ENCODE measurements around the gene LIG1. TPM values are rescaled to one million over a fixed set of nuclear protein-coding genes. Genes with fewer than 3 reads are reported as not detected.

Gene LIG1
- total and polyA plus RNA-seq, 2 of the 13 experiments (the other 11 are each of a cell fraction or from before 2014, with no cell fraction given): 20.1 to 64.4 TPM

DNA sequence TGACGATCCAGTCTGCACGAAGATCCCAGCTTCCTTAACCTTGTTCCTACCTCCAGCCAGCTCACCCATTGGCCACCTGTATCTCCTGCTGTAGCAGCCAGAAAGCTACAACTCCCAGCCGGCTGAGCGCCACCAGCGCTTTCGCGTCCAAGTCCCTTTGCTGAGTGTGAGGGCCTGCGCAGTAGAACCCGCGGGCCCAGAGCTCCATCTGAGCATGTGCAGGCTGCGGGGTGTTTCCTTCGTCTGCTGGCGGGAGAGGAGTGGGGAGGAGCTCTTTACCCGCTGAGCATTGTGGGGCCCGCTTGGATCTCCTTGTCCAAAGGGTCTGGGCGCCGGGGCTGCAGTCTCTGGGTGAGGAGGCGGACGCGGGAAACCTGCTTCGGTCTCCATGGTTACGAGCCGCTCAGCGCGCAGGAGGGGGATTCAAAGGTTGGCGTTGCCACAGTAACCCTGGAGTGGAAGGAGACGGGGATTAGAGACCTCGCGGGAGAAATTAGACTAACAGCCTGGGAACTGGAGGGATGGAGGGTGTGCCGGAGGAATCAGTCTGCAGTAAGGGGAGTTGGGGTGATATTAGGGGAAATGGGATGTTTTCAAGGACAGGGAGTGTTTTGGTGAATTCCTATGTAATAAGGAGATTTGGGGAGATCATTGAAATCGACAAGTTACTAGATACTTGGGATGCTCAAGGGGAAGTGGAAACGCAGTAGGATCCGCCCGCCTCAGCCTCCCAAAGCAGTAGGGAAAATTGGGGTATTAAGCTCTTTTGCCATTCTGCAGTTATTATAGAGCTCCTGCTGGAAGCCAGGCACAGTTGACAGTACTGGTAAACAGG is 33.9 kb upstream of the LIG1 start (continued):
- TF ChIP-seq, protein P1, sequence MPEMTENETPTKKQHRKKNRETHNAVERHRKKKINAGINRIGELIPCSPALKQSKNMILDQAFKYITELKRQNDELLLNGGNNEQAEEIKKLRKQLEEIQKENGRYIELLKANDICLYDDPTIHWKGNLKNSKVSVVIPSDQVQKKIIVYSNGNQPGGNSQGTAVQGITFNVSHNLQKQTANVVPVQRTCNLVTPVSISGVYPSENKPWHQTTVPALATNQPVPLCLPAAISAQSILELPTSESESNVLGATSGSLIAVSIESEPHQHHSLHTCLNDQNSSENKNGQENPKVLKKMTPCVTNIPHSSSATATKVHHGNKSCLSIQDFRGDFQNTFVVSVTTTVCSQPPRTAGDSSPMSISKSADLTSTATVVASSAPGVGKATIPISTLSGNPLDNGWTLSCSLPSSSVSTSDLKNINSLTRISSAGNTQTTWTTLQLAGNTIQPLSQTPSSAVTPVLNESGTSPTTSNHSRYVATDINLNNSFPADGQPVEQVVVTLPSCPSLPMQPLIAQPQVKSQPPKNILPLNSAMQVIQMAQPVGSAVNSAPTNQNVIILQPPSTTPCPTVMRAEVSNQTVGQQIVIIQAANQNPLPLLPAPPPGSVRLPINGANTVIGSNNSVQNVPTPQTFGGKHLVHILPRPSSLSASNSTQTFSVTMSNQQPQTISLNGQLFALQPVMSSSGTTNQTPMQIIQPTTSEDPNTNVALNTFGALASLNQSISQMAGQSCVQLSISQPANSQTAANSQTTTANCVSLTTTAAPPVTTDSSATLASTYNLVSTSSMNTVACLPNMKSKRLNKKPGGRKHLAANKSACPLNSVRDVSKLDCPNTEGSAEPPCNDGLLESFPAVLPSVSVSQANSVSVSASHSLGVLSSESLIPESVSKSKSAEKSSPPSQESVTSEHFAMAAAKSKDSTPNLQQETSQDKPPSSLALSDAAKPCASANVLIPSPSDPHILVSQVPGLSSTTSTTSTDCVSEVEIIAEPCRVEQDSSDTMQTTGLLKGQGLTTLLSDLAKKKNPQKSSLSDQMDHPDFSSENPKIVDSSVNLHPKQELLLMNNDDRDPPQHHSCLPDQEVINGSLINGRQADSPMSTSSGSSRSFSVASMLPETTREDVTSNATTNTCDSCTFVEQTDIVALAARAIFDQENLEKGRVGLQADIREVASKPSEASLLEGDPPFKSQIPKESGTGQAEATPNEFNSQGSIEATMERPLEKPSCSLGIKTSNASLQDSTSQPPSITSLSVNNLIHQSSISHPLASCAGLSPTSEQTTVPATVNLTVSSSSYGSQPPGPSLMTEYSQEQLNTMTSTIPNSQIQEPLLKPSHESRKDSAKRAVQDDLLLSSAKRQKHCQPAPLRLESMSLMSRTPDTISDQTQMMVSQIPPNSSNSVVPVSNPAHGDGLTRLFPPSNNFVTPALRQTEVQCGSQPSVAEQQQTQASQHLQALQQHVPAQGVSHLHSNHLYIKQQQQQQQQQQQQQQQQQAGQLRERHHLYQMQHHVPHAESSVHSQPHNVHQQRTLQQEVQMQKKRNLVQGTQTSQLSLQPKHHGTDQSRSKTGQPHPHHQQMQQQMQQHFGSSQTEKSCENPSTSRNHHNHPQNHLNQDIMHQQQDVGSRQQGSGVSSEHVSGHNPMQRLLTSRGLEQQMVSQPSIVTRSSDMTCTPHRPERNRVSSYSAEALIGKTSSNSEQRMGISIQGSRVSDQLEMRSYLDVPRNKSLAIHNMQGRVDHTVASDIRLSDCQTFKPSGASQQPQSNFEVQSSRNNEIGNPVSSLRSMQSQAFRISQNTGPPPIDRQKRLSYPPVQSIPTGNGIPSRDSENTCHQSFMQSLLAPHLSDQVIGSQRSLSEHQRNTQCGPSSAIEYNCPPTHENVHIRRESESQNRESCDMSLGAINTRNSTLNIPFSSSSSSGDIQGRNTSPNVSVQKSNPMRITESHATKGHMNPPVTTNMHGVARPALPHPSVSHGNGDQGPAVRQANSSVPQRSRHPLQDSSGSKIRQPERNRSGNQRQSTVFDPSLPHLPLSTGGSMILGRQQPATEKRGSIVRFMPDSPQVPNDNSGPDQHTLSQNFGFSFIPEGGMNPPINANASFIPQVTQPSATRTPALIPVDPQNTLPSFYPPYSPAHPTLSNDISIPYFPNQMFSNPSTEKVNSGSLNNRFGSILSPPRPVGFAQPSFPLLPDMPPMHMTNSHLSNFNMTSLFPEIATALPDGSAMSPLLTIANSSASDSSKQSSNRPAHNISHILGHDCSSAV (CRISPR knock-in tag; IDR thresholded peaks at IDR 0.05; ENCODE audit: borderline replicate concordance): no peak
- no peak for TF ChIP-seq AGO2 (optimal IDR thresholded peaks at IDR 0.05; ENCODE audit: low read depth, low read length)
- 0 out of 2 replicates have a peak, but pooled peaks have one; percentile 24 for TF ChIP-seq MYNN (CRISPR knock-in tag; IDR thresholded peaks at IDR 0.05; ENCODE audit: low read depth)
- TF ChIP-seq NCOA1 (CRISPR knock-in tag; IDR thresholded peaks at IDR 0.05): no peak
- no peak for TF ChIP-seq RARA (CRISPR knock-in tag; IDR thresholded peaks at IDR 0.05)
- TF ChIP-seq KMT2A (CRISPR knock-in tag; IDR thresholded peaks at IDR 0.05): peak; percentile 48; the same call in 1 of the 2 replicates
- peak; percentile 85 for TF ChIP-seq ZNF605 (CRISPR knock-in tag; IDR thresholded peaks at IDR 0.05)
- TF ChIP-seq, protein P2, sequence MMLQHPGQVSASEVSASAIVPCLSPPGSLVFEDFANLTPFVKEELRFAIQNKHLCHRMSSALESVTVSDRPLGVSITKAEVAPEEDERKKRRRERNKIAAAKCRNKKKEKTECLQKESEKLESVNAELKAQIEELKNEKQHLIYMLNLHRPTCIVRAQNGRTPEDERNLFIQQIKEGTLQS (CRISPR knock-in tag; IDR thresholded peaks at IDR 0.05): 0 out of 2 replicates have a peak, but pooled peaks have one; percentile 22
- TF ChIP-seq, protein P3, sequence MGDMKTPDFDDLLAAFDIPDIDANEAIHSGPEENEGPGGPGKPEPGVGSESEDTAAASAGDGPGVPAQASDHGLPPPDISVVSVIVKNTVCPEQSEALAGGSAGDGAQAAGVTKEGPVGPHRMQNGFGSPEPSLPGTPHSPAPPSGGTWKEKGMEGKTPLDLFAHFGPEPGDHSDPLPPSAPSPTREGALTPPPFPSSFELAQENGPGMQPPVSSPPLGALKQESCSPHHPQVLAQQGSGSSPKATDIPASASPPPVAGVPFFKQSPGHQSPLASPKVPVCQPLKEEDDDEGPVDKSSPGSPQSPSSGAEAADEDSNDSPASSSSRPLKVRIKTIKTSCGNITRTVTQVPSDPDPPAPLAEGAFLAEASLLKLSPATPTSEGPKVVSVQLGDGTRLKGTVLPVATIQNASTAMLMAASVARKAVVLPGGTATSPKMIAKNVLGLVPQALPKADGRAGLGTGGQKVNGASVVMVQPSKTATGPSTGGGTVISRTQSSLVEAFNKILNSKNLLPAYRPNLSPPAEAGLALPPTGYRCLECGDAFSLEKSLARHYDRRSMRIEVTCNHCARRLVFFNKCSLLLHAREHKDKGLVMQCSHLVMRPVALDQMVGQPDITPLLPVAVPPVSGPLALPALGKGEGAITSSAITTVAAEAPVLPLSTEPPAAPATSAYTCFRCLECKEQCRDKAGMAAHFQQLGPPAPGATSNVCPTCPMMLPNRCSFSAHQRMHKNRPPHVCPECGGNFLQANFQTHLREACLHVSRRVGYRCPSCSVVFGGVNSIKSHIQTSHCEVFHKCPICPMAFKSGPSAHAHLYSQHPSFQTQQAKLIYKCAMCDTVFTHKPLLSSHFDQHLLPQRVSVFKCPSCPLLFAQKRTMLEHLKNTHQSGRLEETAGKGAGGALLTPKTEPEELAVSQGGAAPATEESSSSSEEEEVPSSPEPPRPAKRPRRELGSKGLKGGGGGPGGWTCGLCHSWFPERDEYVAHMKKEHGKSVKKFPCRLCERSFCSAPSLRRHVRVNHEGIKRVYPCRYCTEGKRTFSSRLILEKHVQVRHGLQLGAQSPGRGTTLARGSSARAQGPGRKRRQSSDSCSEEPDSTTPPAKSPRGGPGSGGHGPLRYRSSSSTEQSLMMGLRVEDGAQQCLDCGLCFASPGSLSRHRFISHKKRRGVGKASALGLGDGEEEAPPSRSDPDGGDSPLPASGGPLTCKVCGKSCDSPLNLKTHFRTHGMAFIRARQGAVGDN (CRISPR knock-in tag; IDR thresholded peaks at IDR 0.05): peak; percentile 97
- TF ChIP-seq, protein P4, sequence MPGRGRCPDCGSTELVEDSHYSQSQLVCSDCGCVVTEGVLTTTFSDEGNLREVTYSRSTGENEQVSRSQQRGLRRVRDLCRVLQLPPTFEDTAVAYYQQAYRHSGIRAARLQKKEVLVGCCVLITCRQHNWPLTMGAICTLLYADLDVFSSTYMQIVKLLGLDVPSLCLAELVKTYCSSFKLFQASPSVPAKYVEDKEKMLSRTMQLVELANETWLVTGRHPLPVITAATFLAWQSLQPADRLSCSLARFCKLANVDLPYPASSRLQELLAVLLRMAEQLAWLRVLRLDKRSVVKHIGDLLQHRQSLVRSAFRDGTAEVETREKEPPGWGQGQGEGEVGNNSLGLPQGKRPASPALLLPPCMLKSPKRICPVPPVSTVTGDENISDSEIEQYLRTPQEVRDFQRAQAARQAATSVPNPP (CRISPR knock-in tag; IDR thresholded peaks at IDR 0.05): no peak
- TF ChIP-seq, protein P5, sequence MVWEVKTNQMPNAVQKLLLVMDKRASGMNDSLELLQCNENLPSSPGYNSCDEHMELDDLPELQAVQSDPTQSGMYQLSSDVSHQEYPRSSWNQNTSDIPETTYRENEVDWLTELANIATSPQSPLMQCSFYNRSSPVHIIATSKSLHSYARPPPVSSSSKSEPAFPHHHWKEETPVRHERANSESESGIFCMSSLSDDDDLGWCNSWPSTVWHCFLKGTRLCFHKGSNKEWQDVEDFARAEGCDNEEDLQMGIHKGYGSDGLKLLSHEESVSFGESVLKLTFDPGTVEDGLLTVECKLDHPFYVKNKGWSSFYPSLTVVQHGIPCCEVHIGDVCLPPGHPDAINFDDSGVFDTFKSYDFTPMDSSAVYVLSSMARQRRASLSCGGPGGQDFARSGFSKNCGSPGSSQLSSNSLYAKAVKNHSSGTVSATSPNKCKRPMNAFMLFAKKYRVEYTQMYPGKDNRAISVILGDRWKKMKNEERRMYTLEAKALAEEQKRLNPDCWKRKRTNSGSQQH (CRISPR knock-in tag; IDR thresholded peaks at IDR 0.05; ENCODE audit: low read depth): no peak
- TF ChIP-seq, protein P6, sequence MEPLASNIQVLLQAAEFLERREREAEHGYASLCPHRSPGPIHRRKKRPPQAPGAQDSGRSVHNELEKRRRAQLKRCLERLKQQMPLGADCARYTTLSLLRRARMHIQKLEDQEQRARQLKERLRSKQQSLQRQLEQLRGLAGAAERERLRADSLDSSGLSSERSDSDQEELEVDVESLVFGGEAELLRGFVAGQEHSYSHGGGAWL (CRISPR knock-in tag; IDR thresholded peaks at IDR 0.05): 0 out of 2 replicates have a peak, but pooled peaks have one; percentile 26
